ENCODE data around the gene SERPINF2. TPM values are rescaled to one million over a fixed set of nuclear protein-coding genes. Genes with fewer than 3 reads are reported as not detected.

The SERPINF2 gene
- total and polyA plus RNA-seq, 2 experiments from 2014 or later = 0.08 TPM; not detected in 1

DNA sequence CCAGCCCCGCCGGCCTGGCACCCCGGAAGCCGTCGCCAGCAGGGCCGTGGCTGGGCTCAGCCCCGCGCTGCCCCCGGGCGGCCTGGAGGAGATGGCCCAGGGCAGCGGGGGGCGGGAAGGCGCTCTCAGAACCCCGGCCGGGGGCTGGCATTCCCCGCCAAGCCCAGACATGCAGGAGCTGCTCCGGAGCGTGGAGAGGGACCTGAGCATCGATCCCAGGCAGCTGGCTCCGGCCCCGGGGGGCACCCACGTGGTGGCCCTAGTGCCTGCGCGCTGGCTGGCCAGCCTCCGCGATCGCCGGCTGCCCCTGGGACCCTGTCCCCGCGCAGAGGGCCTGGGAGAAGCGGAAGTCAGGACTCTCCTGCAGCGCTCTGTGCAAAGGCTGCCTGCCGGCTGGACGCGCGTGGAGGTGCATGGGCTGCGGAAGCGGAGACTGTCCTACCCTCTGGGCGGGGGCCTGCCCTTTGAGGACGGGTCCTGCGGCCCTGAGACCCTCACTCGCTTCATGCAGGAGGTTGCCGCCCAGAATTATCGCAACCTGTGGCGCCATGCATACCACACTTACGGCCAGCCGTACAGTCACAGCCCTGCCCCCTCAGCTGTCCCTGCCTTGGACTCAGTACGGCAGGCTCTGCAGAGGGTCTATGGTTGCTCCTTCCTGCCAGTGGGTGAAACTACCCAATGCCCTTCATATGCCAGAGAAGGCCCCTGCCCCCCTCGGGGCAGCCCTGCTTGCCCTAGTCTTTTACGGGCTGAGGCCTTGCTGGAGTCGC, 17.6 kb upstream of the SERPINF2 start:
- WGBS, 2 experiments (ENCODE audit: low coverage in 1 of 2, low lambda C conversion rate in 2 of 2, missing lambda C conversion rate in 2 of 2) = 22 to 24% methylated on average over 36 to 42 of the region's 51 CpGs
- DNase-seq = no peak
- peak overlapping the region; percentile 70 for H3K4me3 ChIP-seq
- in situ Hi-C loops (cut with MboI) = loop anchor here (10.0 kb wide), 1 partner anchor 60 kb away; no protein-coding TSS in a partner anchor
- peaks cover 12% of the 10 kb centered on the region for H3F3A ChIP-seq (ENCODE audit: insufficient read depth)
- H3K36me3 ChIP-seq (ENCODE audit: low read depth) = no peaks in the 10 kb centered on the region
- no peaks in the 10 kb centered on the region for H3K27me3 ChIP-seq (replicated peaks; ENCODE audit: insufficient read depth)
- H2AFZ ChIP-seq = peak overlapping the region; percentile 91; the same call in 1 of the 2 replicates
- TF ChIP-seq EZH2 (IDR thresholded peaks at IDR 0.05; ENCODE audit: insufficient read depth, poor library complexity, severe bottlenecking) (no peak), EZH2phosphoT487 (IDR thresholded peaks at IDR 0.05; ENCODE audit: insufficient read depth, low read depth) (no peak)
- no peaks in the 10 kb centered on the region for H3K9me3 ChIP-seq (ENCODE audit: low read depth)
- H4K20me1 ChIP-seq (ENCODE audit: insufficient read depth) = no peaks in the 10 kb centered on the region
- H3K79me2 ChIP-seq (ENCODE audit: insufficient read depth) = peaks cover 18% of the 10 kb centered on the region
- H3K9me2 ChIP-seq (ENCODE audit: insufficient read depth) = no peaks in the 10 kb centered on the region
- H3K4me1 ChIP-seq (ENCODE audit: insufficient read depth) = no peaks in the 10 kb centered on the region; the same call in 1 of the 2 replicates
- peak overlapping the region; percentile 85 for H3K4me2 ChIP-seq (ENCODE audit: unreplicated experiment)
- H3K27ac ChIP-seq = peak overlapping the region; percentile 55; the same call in 1 of the 2 replicates
- peak overlapping the region; percentile 84 for H3K9ac ChIP-seq

- Histone ChIP-seq H3F3A (ENCODE audit: insufficient read depth) (peaks cover 12% of the 10 kb centered on the region), H3K79me2 (ENCODE audit: insufficient read depth) (peaks cover 18% of the 10 kb centered on the region), H3K27me3 (replicated peaks; ENCODE audit: insufficient read depth) (no peaks in the 10 kb centered on the region), H4K20me1 (ENCODE audit: insufficient read depth) (no peaks in the 10 kb centered on the region), H3K9me3 (ENCODE audit: low read depth) (no peaks in the 10 kb centered on the region), H3K9me2 (ENCODE audit: insufficient read depth) (no peaks in the 10 kb centered on the region), H3K4me1 (ENCODE audit: insufficient read depth) (peaks cover 6% of the 10 kb centered on the region; the same call in 1 of the 2 replicates), H3K36me3 (ENCODE audit: low read depth) (no peaks in the 10 kb centered on the region), H3K4me3 (peak overlapping the region; percentile 70), H2AFZ (no peak overlapping the region), H3K9ac (no peak overlapping the region), H3K4me2 (ENCODE audit: unreplicated experiment) (peak overlapping the region; percentile 85), H3K27ac (no peak overlapping the region)
- 93 to 96% methylated on average over 52 to 54 of the region's 54 CpGs for WGBS, 2 experiments (ENCODE audit: low coverage in 1 of 2, low lambda C conversion rate in 2 of 2, missing lambda C conversion rate in 2 of 2)
- TF ChIP-seq EZH2phosphoT487 (IDR thresholded peaks at IDR 0.05; ENCODE audit: insufficient read depth, low read depth) (no peak), EZH2 (IDR thresholded peaks at IDR 0.05; ENCODE audit: insufficient read depth, poor library complexity, severe bottlenecking) (no peak)
- DNase-seq = no peak
- in situ Hi-C loops (cut with MboI) = loop anchor here (10.0 kb wide), 1 partner anchor 59 kb away; no protein-coding TSS in a partner anchor
Measured at GRCh38 chr17:1725642-1726511, 16.8 kb upstream of the SERPINF2 start.

DNA sequence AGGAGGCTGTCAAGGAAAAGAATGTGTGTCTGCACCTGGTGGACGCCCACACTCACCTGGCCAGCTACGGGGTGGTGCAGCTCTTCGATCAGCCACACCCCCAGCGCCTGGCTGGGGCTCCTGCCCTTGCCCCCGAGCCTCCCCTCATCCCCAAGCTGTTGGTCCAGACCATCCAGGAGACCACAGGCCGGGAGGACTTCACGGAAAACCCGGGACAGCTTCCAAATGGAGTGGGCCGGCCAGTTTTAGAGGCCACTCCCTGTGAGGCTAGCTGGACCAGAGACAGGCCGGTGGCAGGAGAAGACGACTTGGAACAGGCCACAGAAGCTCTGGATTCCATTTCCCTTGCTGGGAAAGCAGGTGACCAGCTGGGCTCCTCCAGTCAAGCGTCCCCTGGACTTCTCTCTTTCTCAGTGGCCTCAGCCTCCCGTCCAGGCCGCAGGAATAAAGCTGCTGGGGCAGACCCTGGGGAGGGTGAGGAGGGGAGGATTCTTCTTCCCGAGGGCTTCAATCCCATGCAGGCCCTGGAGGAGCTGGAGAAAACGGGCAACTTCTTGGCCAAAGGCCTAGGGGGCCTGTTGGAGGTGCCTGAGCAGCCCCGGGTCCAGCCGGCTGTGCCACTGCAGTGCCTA, 15.9 kb upstream of the SERPINF2 start:
- H3K27me3 ChIP-seq (replicated peaks; ENCODE audit: insufficient read depth) = no peaks in the 10 kb centered on the region
- DNase-seq = no peak
- H3K9ac ChIP-seq = no peak overlapping the region
- no peak overlapping the region for H2AFZ ChIP-seq
- TF ChIP-seq EZH2 (IDR thresholded peaks at IDR 0.05; ENCODE audit: insufficient read depth, poor library complexity, severe bottlenecking) (no peak), EZH2phosphoT487 (IDR thresholded peaks at IDR 0.05; ENCODE audit: insufficient read depth, low read depth) (no peak)
- peaks cover 10% of the 10 kb centered on the region; the same call in 1 of the 2 replicates for H3K4me1 ChIP-seq (ENCODE audit: insufficient read depth)
- H4K20me1 ChIP-seq (ENCODE audit: insufficient read depth) = no peaks in the 10 kb centered on the region
- in situ Hi-C loops (cut with MboI) = loop anchor here (10.0 kb wide), 1 partner anchor 58 kb away; no protein-coding TSS in a partner anchor
- no peak overlapping the region for H3K4me3 ChIP-seq
- H3K27ac ChIP-seq = no peak overlapping the region
- peaks cover 12% of the 10 kb centered on the region for H3F3A ChIP-seq (ENCODE audit: insufficient read depth)
- H3K79me2 ChIP-seq (ENCODE audit: insufficient read depth) = peaks cover 22% of the 10 kb centered on the region
- 58 to 64% methylated on average over 13 to 18 of the region's 18 CpGs for WGBS, 2 experiments (ENCODE audit: low coverage in 1 of 2, low lambda C conversion rate in 2 of 2, missing lambda C conversion rate in 2 of 2)
- H3K9me2 ChIP-seq (ENCODE audit: insufficient read depth) = no peaks in the 10 kb centered on the region
- H3K9me3 ChIP-seq (ENCODE audit: low read depth) = no peaks in the 10 kb centered on the region
- no peak overlapping the region for H3K4me2 ChIP-seq (ENCODE audit: unreplicated experiment)
- H3K36me3 ChIP-seq (ENCODE audit: low read depth) = no peaks in the 10 kb centered on the region
